Uterus (tissue), 2 donors: ENCODE data around the gene DPY19L2.
"Not testable (repeated sequence)": the region's sequence is repeated elsewhere in the genome, so short reads cannot be mapped to it uniquely, and the experiment has no call there.

ENCODE experiments used
- CTCF ChIP-seq, 4 experiments: fragments of 200-600 bp in 2 of 4; fragments of 450-650 bp in 2 of 4; sonication (generic) in 2 of 4; IDR thresholded peaks; one replicate each; pipeline ENCODE4 v1.5.1; 2016 to 2019; ENCODE audit warnings: antibody characterized with exemption in 4 of 4, mild to moderate bottlenecking in 2 of 4, moderate library complexity in 1 of 4
- POLR2A ChIP-seq, 2 donors: fragments of 450-650 bp; IDR thresholded peaks; one replicate each; pipeline ENCODE4 v1.6.1; 2016; ENCODE audit warnings: antibody characterized with exemption in 2 of 2, mild to moderate bottlenecking in 1 of 2, moderate library complexity in 1 of 2

GRCh38 chr12:63537838-63538237 is 130.5 kb downstream of the DPY19L2 start:
- TF ChIP-seq POLR2A, CTCF (IDR thresholded peaks at IDR 0.05): not testable (repeated sequence)
